Ishikawa (cell line): Measurements from ENCODE around the gene PRKCE.

ENCODE experiments used
- CEBPB ChIP-seq: IDR thresholded peaks from 2 replicates; pipeline ENCODE4 v1.6.1; 2012
- CREB1 ChIP-seq: IDR thresholded peaks from 2 replicates; pipeline ENCODE4 v1.6.1; 2012; ENCODE audit warnings: low read depth
- EGR1 ChIP-seq: IDR thresholded peaks from 2 replicates; pipeline ENCODE4 v1.6.1; 2012
- EP300 ChIP-seq: IDR thresholded peaks from 2 replicates; pipeline ENCODE4 v1.6.1; 2012; ENCODE audit warnings: borderline replicate concordance
- FOXM1 ChIP-seq: IDR thresholded peaks from 2 replicates; pipeline ENCODE4 v1.6.1; 2012; ENCODE audit warnings: low read depth, borderline replicate concordance
- NFIC ChIP-seq: IDR thresholded peaks from 2 replicates; pipeline ENCODE4 v1.6.1; 2012
- RAD21 ChIP-seq: IDR thresholded peaks from 2 replicates; pipeline ENCODE4 v1.6.1; 2012; ENCODE audit warnings: low read depth
- TAF1 ChIP-seq: IDR thresholded peaks from 2 replicates; pipeline ENCODE4 v1.6.1; 2012; ENCODE audit warnings: low read depth, mild to moderate bottlenecking
- TCF12 ChIP-seq: IDR thresholded peaks from 2 replicates; pipeline ENCODE4 v1.6.1; 2012; ENCODE audit warnings: low read depth
- TEAD4 ChIP-seq: IDR thresholded peaks from 2 replicates; pipeline ENCODE4 v1.6.1; 2012
- YY1 ChIP-seq: IDR thresholded peaks from 2 replicates; pipeline ENCODE4 v1.6.1; 2012; ENCODE audit warnings: low read depth
- ZBTB7A ChIP-seq: IDR thresholded peaks from 2 replicates; pipeline ENCODE4 v1.6.1; 2012; ENCODE audit warnings: low read depth
- TF ChIP-seq, protein P1 (sequence below): IDR thresholded peaks from 2 replicates; pipeline ENCODE4 v1.6.1; 2012
- TF ChIP-seq, protein P2 (sequence below): IDR thresholded peaks from 2 replicates; pipeline ENCODE4 v1.6.1; 2012; ENCODE audit warnings: low read depth, mild to moderate bottlenecking
- TF ChIP-seq, protein P3 (sequence below): IDR thresholded peaks from 2 replicates; pipeline ENCODE4 v1.6.1; 2012

The PRKCE gene

DNA sequence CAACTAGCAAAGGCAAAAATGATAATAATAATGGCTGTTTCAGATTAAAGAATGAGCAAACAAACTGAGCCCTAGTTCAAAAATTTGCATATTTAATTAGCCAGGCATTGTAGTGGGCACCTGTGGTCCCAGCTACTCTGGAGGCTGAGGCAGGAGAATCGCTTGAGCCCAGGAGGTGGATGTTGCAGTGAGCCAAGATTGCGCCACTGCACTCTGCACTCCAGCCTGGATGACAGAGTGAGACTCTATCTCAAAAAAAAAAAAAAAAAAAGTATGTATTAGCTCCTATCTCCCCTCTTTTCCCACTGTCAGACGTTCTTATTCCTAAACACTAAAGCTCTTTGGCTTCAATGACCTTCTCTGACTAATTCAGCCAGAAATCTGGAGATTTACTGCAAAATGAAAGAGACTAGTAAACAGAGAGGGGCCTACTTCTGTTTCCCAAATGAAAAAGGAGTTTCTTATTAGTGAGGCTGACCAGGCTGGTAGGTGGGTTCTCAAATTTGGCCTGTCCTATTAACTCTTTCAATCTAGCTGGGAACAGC is 36.5 kb upstream of the PRKCE start:
- TF ChIP-seq EP300: no peak
- TF ChIP-seq FOXM1: no peak
- TF ChIP-seq CREB1: no peak
- TF ChIP-seq TAF1: no peak
- no peak for TF ChIP-seq EGR1
- TF ChIP-seq, protein P1, sequence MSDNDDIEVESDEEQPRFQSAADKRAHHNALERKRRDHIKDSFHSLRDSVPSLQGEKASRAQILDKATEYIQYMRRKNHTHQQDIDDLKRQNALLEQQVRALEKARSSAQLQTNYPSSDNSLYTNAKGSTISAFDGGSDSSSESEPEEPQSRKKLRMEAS: no peak
- no peak for TF ChIP-seq ZBTB7A
- TF ChIP-seq, protein P2, sequence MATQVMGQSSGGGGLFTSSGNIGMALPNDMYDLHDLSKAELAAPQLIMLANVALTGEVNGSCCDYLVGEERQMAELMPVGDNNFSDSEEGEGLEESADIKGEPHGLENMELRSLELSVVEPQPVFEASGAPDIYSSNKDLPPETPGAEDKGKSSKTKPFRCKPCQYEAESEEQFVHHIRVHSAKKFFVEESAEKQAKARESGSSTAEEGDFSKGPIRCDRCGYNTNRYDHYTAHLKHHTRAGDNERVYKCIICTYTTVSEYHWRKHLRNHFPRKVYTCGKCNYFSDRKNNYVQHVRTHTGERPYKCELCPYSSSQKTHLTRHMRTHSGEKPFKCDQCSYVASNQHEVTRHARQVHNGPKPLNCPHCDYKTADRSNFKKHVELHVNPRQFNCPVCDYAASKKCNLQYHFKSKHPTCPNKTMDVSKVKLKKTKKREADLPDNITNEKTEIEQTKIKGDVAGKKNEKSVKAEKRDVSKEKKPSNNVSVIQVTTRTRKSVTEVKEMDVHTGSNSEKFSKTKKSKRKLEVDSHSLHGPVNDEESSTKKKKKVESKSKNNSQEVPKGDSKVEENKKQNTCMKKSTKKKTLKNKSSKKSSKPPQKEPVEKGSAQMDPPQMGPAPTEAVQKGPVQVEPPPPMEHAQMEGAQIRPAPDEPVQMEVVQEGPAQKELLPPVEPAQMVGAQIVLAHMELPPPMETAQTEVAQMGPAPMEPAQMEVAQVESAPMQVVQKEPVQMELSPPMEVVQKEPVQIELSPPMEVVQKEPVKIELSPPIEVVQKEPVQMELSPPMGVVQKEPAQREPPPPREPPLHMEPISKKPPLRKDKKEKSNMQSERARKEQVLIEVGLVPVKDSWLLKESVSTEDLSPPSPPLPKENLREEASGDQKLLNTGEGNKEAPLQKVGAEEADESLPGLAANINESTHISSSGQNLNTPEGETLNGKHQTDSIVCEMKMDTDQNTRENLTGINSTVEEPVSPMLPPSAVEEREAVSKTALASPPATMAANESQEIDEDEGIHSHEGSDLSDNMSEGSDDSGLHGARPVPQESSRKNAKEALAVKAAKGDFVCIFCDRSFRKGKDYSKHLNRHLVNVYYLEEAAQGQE: no peak
- no peak for TF ChIP-seq TCF12
- TF ChIP-seq TEAD4: no peak
- no peak for TF ChIP-seq YY1
- TF ChIP-seq, protein P3, sequence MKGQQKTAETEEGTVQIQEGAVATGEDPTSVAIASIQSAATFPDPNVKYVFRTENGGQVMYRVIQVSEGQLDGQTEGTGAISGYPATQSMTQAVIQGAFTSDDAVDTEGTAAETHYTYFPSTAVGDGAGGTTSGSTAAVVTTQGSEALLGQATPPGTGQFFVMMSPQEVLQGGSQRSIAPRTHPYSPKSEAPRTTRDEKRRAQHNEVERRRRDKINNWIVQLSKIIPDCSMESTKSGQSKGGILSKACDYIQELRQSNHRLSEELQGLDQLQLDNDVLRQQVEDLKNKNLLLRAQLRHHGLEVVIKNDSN: no peak
- no peak for TF ChIP-seq RAD21
- TF ChIP-seq CEBPB: no peak
- TF ChIP-seq NFIC: no peak

DNA sequence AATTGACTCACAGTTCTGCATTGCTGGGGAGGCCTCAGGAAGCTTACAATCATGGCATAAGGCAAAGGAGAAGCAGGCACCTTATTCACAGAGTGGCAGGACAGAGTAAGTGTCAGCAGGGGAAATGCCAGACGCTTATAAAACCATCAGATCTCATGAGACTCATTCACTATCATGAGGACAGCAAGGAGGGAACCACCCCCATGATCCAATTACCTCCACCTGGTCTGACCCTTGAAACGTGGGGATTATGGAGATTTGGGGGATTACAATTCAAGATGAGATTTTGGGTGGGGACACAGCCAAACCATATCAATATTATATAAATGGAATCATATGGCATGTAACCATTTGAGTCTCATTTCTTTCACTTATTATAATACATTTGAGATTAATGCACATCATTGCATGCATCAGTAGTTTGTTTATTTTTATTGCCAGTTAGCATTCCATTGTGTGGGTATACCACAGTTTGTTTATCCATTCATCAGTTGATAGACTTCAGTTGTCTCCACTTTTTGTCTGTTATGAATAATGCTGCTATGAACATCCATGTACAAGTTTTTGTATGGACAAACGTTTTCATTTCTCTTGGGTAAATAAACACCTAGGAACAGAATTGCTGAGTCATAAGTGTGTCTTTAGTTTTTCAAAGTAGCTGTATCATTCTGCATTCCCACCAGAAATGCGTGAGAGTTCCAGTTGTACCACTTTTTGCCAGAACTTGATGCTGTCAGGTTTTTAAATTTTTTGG is 34.6 kb upstream of the PRKCE start:
- TF ChIP-seq RAD21 (no peak), CREB1 (no peak), TCF12 (no peak), ZBTB7A (no peak), NFIC (no peak), TAF1 (no peak), FOXM1 (no peak)
- TF ChIP-seq, protein P3: no peak

DNA sequence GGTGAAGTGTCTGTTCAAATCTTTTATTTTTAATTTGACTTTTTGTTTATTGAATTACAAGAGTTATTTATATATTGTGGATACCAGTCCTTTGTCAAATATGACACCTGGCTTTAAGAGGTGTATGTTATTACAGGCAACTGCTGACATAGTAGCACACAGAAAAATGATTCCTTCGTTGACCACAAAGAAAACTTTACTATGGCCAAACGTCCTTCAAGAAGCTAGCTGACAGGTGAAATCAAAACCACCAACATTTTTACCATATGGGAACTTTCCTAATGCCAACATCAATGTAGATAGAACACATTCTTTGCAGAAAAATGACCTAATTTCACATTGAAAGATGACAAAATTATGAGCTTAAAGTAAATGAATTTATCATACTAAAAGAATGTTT is 34.0 kb upstream of the PRKCE start:
- TF ChIP-seq, protein P2: no peak
- TF ChIP-seq, protein P1: no peak
- TF ChIP-seq EP300: no peak
- no peak for TF ChIP-seq TAF1
- TF ChIP-seq, protein P3: no peak
- no peak for TF ChIP-seq TCF12
- no peak for TF ChIP-seq ZBTB7A
- no peak for TF ChIP-seq RAD21
- TF ChIP-seq CEBPB: no peak
- no peak for TF ChIP-seq TEAD4
- no peak for TF ChIP-seq YY1
- no peak for TF ChIP-seq NFIC
- TF ChIP-seq CREB1: no peak
- TF ChIP-seq FOXM1: no peak
- no peak for TF ChIP-seq EGR1

DNA sequence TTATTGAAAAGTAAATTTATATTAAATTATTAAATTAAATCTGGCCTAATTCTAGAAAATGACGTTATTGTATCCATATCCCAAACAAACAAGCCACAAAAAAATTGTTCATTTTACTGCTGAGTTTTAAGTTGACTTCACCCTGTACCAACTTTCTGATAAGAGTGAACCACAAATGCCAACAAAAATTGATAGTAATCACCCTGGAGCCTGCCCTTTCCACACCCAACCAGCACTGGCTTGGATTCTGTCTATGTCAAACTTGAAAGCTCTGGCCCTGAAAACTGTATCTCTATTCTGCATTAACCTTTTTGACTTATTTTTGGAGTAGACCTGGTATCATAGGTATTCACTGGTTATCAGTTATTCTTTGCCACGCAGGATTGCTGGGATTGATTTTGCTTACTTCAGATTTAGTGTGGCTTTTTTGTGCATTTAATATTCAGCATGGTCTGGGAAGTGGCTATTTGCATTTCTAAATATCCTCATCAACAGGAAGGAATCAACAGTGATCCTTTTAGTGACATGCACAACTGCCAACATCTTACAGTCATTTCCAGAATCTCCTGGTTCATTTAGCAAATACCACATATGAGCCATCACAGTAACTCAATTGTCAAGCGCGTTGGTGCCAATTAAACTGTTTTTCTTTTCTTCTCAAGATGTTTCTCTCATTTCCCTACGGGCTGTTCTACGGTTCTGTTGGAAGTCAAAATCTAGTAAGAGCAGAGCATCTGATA is 29.0 kb upstream of the PRKCE start:
- TF ChIP-seq CEBPB: no peak
- TF ChIP-seq, protein P3: no peak
- TF ChIP-seq FOXM1: no peak
- no peak for TF ChIP-seq ZBTB7A
- TF ChIP-seq EP300: no peak
